ENCODE results near the gene SLC25A5.
A peak's percentile ranks its signal among the peaks of the same experiment; 100 is the strongest.

Gene SLC25A5

GRCh38 chrX:119507206-119507605 lies 39.0 kb downstream of the SLC25A5 start:
- no peak for DNase-seq

- DNase-seq, result peak; percentile 80
Measured at GRCh38 chrX:119512146-119512800, 44.0 kb downstream of the SLC25A5 start.

- peak; percentile 83 for DNase-seq
Measured at GRCh38 chrX:119516157-119516702, 48.0 kb downstream of the SLC25A5 start.

GRCh38 chrX:119518371-119518770 lies 50.1 kb downstream of the SLC25A5 start:
- no peak for DNase-seq

Data from hematopoietic multipotent progenitor cell treated with erythropoietin and hydrocortisone succinate and interleukin-3 and kit ligand, for 6 days (in vitro differentiated cells).